C4-2B (cell line): ENCODE results near the gene SLC39A6.
A peak's percentile ranks its signal among the peaks of the same experiment; 100 is the strongest.
"Not testable (repeated sequence)": the region's sequence is repeated elsewhere in the genome, so short reads cannot be mapped to it uniquely, and the experiment has no call there.

Source experiments
- H3K27ac ChIP-seq: fragments of 450-650 bp; 2 replicates; pipeline ENCODE4 v1.5.1; 2017
- ZFX ChIP-seq: fragments of 450-650 bp; IDR thresholded peaks from 2 replicates; pipeline ENCODE4 v1.6.1; 2017
- TF ChIP-seq, protein P1 (sequence below): fragments of 450-650 bp; conservative IDR thresholded peaks from 2 replicates; pipeline ENCODE4 v1.5.1; 2017; ENCODE audit warnings: mild to moderate bottlenecking

SLC39A6 gene, protein sequence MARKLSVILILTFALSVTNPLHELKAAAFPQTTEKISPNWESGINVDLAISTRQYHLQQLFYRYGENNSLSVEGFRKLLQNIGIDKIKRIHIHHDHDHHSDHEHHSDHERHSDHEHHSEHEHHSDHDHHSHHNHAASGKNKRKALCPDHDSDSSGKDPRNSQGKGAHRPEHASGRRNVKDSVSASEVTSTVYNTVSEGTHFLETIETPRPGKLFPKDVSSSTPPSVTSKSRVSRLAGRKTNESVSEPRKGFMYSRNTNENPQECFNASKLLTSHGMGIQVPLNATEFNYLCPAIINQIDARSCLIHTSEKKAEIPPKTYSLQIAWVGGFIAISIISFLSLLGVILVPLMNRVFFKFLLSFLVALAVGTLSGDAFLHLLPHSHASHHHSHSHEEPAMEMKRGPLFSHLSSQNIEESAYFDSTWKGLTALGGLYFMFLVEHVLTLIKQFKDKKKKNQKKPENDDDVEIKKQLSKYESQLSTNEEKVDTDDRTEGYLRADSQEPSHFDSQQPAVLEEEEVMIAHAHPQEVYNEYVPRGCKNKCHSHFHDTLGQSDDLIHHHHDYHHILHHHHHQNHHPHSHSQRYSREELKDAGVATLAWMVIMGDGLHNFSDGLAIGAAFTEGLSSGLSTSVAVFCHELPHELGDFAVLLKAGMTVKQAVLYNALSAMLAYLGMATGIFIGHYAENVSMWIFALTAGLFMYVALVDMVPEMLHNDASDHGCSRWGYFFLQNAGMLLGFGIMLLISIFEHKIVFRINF

DNA sequence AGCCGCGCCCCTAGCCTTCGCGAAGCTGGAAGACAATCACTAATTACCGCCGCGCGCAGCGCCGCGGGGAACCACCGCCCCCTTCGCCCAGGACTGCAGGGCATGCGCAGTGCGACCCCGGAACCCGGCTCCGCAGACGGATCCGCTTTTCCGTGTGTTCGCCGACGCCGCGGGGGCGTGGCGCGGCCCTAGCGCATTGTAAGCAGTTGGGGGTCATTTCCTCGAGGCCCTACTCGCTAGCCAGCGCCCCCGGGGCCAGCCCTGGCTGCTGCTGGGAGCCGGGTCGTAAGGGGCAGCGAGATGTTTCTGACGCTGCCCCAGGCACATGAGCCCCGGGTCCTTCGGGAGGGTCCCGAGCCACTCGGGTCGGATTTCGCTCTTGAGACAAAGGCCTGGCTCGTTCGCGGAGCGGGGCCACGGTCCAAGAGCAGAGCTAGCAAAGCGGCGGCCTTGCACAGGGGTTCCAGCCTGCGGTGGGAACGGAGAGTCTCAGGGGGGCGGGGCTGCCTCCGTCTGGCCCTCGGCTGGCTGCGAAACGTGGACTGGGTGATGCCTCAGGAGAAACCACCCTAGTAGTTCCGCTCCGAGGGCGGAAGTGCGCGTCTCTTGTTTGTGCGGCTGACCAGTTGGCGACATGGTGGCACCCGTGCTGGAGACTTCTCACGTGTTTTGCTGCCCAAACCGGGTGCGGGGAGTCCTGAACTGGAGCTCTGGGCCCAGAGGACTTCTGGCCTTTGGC, at the start of gene SLC39A6, which contains the start of gene ELP2:
Gene SLC39A6, minus strand, starts transcription at position 41 of the 739 bp plus-strand sequence. CDS start 2,333 bp downstream, outside the sequence.
Gene ELP2, plus strand, starts transcription at position 600 of the 739 bp plus-strand sequence. Its CDS starts 35 bp downstream, at position 635.
- H3K27ac ChIP-seq: peak within 1 kb of the TSS; percentile 93
- TF ChIP-seq, protein P1, sequence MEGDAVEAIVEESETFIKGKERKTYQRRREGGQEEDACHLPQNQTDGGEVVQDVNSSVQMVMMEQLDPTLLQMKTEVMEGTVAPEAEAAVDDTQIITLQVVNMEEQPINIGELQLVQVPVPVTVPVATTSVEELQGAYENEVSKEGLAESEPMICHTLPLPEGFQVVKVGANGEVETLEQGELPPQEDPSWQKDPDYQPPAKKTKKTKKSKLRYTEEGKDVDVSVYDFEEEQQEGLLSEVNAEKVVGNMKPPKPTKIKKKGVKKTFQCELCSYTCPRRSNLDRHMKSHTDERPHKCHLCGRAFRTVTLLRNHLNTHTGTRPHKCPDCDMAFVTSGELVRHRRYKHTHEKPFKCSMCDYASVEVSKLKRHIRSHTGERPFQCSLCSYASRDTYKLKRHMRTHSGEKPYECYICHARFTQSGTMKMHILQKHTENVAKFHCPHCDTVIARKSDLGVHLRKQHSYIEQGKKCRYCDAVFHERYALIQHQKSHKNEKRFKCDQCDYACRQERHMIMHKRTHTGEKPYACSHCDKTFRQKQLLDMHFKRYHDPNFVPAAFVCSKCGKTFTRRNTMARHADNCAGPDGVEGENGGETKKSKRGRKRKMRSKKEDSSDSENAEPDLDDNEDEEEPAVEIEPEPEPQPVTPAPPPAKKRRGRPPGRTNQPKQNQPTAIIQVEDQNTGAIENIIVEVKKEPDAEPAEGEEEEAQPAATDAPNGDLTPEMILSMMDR: no peak
- TF ChIP-seq ZFX: peak; percentile 86

DNA sequence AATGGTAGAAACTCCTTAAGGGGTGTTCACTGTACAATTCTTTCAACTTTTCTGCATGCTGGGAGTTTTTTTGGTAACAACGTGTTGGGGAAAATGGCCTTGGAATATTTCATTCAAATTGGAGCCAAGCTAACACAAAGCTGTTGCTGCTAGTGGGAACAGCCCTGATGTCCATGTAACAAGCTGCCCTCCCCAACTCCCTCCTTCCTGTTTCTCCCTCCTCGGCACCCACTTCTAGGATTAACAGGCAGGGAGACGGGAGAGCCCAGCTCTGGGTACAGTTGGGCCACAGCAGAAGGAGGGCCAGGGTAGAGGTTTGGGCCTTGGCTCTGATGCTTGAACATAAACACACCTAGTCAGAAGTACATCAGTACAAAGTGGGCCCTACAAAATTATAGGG, 48.8 kb upstream of the SLC39A6 start:
- TF ChIP-seq, protein P1: no peak
- TF ChIP-seq ZFX: no peak
- H3K27ac ChIP-seq: peak overlapping the region; percentile 49; the same call in 1 of the 2 replicates

DNA sequence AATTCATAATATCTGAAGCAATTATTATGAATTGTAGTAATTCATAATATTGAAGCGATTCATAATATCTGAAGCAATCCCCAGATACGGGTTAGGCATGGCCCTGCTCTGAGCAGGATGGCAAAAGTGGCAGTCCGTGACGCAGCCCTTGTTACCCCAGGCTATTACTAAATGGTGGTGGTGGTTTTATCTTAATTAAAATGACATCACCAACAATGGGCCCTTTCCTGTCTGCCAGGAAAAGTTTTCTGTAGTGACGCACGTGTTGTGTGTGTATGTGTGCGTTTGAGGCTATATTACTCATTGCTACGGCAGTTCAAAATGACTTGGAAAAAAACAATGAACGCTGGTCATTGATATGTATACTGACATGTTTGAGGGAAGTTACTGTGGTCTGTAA, 47.6 kb upstream of the SLC39A6 start:
- no peak overlapping the region for H3K27ac ChIP-seq
- TF ChIP-seq, protein P1: no peak
- no peak for TF ChIP-seq ZFX

DNA sequence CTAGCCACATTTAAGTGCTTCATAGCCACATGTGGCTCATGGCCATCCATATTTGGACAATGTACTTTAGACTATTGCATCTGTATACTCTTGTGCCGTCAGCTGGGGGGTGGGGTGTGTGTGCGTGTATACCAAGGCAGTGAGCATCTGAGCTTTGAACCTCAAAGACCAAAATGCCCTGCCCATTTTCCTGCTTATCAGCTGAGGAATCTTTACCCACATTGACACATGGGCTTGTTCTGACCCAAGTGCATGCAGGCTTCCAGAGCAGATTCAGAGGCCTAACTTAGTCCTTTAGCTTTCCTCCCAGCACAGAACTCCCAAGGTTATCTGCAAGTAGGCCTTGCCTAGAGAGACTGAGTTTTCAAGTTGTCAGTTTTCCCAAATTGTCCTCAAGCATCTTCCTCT, 47.0 kb upstream of the SLC39A6 start:
- no peak for TF ChIP-seq ZFX
- TF ChIP-seq, protein P1: no peak
- H3K27ac ChIP-seq: no peak overlapping the region

DNA sequence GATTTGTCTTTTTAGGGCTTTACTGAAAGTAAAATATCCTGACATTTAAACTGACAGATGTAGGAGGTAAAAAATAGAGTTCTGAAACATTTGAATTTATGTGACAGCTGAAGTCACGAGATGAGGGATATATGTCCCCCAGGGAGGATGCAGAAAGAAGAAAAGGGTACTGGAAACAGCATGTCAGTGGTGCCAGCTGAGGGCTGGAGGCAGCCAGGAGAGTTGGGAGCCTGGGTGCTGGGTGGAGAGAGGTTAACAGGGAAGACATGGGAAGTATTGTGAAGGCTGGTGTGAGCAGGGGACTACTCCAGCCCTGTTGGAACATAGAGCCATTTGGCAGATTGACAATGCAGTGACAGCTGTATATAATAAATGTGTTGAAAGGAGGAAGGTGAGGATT, 46.3 kb upstream of the SLC39A6 start:
- H3K27ac ChIP-seq: no peak overlapping the region

DNA sequence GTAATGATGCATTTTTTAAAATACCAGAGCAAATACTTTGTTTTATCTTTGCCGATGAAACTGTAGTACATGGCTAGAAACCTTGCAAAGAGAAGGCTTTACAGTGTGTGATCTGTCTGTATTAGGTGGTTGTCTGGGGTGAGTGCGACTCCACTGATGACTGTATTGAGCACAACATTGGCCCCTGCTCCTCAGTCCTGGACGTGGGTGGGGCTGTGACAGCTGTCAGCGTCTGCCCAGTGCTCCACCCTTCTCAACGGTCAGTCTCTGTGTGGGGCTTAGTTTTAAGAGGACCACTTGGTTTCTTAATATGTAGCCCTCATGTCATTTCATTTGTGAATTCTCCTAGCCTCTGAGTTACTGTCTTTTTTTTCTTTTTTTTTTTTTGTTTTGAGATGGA, 40.8 kb upstream of the SLC39A6 start:
- no peak overlapping the region for H3K27ac ChIP-seq
- no peak for TF ChIP-seq ZFX
- TF ChIP-seq, protein P1: no peak

More for the DNA sequence above, 46.3 kb upstream of the SLC39A6 start:
- no peak for TF ChIP-seq ZFX
- TF ChIP-seq, protein P1: no peak

DNA sequence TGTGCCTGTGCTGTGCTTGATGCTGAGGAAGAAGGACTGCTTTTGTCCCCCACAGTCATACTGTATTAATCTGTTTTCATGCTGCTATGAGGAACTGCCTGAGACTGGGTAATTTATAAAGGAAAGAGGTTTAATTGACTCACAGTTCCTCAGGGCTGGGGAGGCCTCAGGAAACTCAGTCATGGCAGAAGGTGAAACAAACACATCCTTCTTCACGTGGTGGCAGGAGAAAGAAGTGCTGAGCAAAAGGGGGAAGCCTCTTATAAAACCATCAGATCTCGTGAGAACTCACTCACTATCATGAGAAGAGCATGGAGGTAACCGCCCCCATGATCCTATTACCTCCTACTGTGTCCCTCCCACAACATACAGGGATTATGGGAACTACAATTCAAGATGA, 39.2 kb upstream of the SLC39A6 start:
- H3K27ac ChIP-seq: not testable (repeated sequence)
